ENCODE data around the gene CATSPERE. TPM values are rescaled to one million over a fixed set of nuclear protein-coding genes. Genes with fewer than 3 reads are reported as not detected.

Gene CATSPERE
- total and polyA plus RNA-seq, 2 of the 8 experiments (the other 6 are each of a cell fraction or from before 2014, with no cell fraction given) = 0.05 to 0.45 TPM

DNA sequence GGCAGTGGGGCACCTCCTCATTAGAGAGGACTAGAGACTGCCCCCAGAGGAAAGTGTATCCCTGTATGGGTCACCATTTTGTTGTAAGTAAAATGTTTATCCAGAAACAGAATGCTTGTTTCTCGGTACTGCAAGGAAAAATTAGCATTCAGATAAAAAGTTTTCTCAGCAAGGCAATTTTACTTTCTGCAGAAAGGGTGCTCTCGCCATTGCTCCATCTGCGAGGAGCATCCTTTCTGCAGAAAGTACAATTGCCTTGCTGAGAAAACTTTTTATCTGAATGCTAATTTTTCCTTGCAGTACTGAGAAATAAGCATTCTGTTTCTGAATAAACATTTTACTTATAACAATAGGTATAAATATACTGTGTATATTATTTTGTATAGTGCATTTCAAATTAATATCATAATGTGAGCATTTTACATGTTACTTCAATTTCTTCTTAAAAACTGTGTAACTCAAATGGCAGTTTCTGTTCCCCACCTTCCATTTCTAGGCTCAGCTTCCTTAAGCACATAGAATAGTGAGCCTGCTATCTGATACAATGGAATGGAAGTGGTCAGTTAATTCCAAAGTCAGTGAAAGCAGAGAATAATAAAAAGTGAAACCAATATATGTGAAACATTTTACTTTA, 115.3 kb downstream of the CATSPERE start:
- H2BK120ac ChIP-seq (replicated peaks; ENCODE audit: low read depth, low read length) = no peak overlapping the region
- 93% methylated on average over 3 of the region's 3 CpGs; no CpG with 5 or more reads in 1 of the 2 experiments for WGBS, 2 experiments (ENCODE audit: extremely low coverage in 1 of 2, insufficient coverage in 1 of 2, insufficient read length in 1 of 2, insufficient replicate concordance in 2 of 2, low coverage in 1 of 2, low lambda C conversion rate in 2 of 2, missing lambda C conversion rate in 1 of 2)
- CTCF ChIA-PET (ENCODE audit: partially characterized antibody) = no interaction called here
- TF ChIP-seq GABPA (IDR thresholded peaks at IDR 0.05; ENCODE audit: borderline replicate concordance, insufficient read depth, low read length) (no peak), POLR2A (IDR thresholded peaks at IDR 0.05; ENCODE audit: control extremely low read depth in 1 of 2, low read depth in 2 of 2, low read length in 2 of 2) (no peak), CREB1 (IDR thresholded peaks at IDR 0.05) (no peak), CTBP2 (IDR thresholded peaks at IDR 0.05; ENCODE audit: borderline replicate concordance, insufficient read depth, insufficient read length, low read length) (no peak), SUZ12 (IDR thresholded peaks at IDR 0.05; ENCODE audit: low read length) (no peak), FOSL1 (IDR thresholded peaks at IDR 0.05; ENCODE audit: insufficient read depth, low read depth, low read length) (no peak)
- TF ChIP-seq, protein P1, sequence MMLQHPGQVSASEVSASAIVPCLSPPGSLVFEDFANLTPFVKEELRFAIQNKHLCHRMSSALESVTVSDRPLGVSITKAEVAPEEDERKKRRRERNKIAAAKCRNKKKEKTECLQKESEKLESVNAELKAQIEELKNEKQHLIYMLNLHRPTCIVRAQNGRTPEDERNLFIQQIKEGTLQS (IDR thresholded peaks at IDR 0.05; ENCODE audit: insufficient read depth, low read depth, low read length) = no peak
- H3K4me2 ChIP-seq (ENCODE audit: insufficient read depth in 1 of 2, low read depth in 2 of 2, low read length in 2 of 2) = no peak overlapping the region
- no peak overlapping the region for H3K4me3 ChIP-seq (ENCODE audit: extremely low read depth in 1 of 4, insufficient read depth in 2 of 4, low read depth in 3 of 4, low read length in 4 of 4)
- H3K23me2 ChIP-seq (ENCODE audit: low read depth, low read length) = no peaks in the 10 kb centered on the region
- H4K5ac ChIP-seq (ENCODE audit: insufficient read length, low read depth, low read length) = no peak overlapping the region
- POLR2A ChIA-PET (ENCODE audit: partially characterized antibody) = no interaction called here
- H3K27me3 ChIP-seq (replicated peaks in 1 of 4; ENCODE audit: control insufficient read depth in 3 of 4, extremely low read depth in 1 of 4, insufficient read depth in 3 of 4, low read length in 3 of 4) = no peaks in the 10 kb centered on the region
- H3K23ac ChIP-seq (ENCODE audit: insufficient read length) = no peak overlapping the region
- H2BK5ac ChIP-seq (ENCODE audit: low read depth, low read length) = no peak overlapping the region
- H3K79me1 ChIP-seq (ENCODE audit: low read depth, low read length) = no peaks in the 10 kb centered on the region
- DNase-seq (ENCODE audit: low read depth in 1 of 2, low spot score in 2 of 2) (no peak), FAIRE-seq (no peak)
- H3K4me1 ChIP-seq (replicated peaks in 1 of 4; ENCODE audit: control insufficient read depth in 3 of 4, insufficient read depth in 4 of 4, low read length in 3 of 4) = peaks cover 0 to 4% (median 0%) of the 10 kb centered on the region in 4 experiments; a peak in 1 of 7 replicates
- H4K20me1 ChIP-seq (replicated peaks in 1 of 2; ENCODE audit: control insufficient read depth in 1 of 2, insufficient read depth in 2 of 2, low read length in 2 of 2) = no peaks in the 10 kb centered on the region
- no peak overlapping the region for H2BK15ac ChIP-seq (ENCODE audit: low read length)
- no peak overlapping the region for H3K56ac ChIP-seq (replicated peaks; ENCODE audit: insufficient read length, low read depth, low read length)
- no peaks in the 10 kb centered on the region; a peak in 1 of 8 replicates for H3K36me3 ChIP-seq (ENCODE audit: control insufficient read depth in 2 of 4, insufficient read depth in 4 of 4, low read length in 3 of 4)
- no peak overlapping the region for H3K4ac ChIP-seq (replicated peaks; ENCODE audit: insufficient read length, low read depth, low read length)
- no peak overlapping the region for H2BK12ac ChIP-seq (ENCODE audit: low read depth, low read length)
- no peaks in the 10 kb centered on the region for H3K79me2 ChIP-seq (ENCODE audit: control insufficient read depth in 1 of 2, insufficient read depth in 2 of 2, low read length in 2 of 2)
- H3K14ac ChIP-seq (ENCODE audit: insufficient read length) = no peak overlapping the region
- H3K9ac ChIP-seq (replicated peaks in 1 of 4; ENCODE audit: extremely low read depth in 1 of 4, low read depth in 3 of 4, low read length in 3 of 4) = no peak overlapping the region
- H2BK20ac ChIP-seq (ENCODE audit: low read length) = no peak overlapping the region
- no peak overlapping the region for H4K8ac ChIP-seq (ENCODE audit: extremely low read depth, insufficient read depth, low read length)
- H2AFZ ChIP-seq (ENCODE audit: low read length) = no peak overlapping the region
- no peak overlapping the region for H3K27ac ChIP-seq (ENCODE audit: low read depth, low read length)
- no peak overlapping the region for H2AK5ac ChIP-seq (ENCODE audit: low read depth, low read length)
- no peak overlapping the region for H4K91ac ChIP-seq (replicated peaks; ENCODE audit: insufficient read length, low read length)
- H3K9me3 ChIP-seq (ENCODE audit: insufficient read depth in 2 of 2, low read depth in 1 of 2, low read length in 1 of 2) = no peaks in the 10 kb centered on the region
- H3K18ac ChIP-seq (ENCODE audit: extremely low read depth, low read length) = no peak overlapping the region
